ENCODE results near the gene KRTAP5-9. TPM values are rescaled to one million over a fixed set of nuclear protein-coding genes. Genes with fewer than 3 reads are reported as not detected.

KRTAP5-9 gene
- total and polyA plus RNA-seq, 10 of the 15 experiments (the other 5 are each of a cell fraction or from before 2014, with no cell fraction given) = 0.06 to 0.38 (median 0.19) TPM; not detected in 4

DNA sequence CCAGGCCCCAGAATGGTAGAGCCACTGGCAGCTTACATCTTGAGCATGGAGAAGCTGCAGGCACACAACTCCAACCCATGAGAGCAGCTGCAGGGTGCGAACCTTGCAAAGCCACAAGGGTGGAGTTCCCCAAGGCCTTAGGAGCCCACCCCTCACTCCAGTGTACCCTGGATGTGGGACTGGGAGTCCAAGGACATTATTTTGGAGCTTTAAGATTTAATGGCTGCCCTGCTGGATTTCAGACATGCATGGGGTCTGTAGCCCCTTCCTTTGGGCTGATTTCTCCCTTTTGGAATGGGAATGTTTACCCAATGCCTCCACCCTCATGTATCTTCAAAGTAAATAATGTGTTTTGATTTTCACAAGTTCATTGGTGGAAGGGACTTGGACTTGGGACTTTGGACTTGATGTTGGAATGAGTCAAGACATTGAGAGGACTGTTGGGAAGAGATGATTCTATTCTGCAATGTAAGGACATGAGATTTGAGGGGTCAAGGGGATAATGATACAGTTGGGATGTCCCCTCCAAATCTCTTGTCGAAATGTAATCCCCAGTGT lies 22.2 kb upstream of the KRTAP5-9 start:
- ChIA-PET CTCF (no interaction called here), POLR2A (no interaction called here), SMC1A (ENCODE audit: uncharacterized antibody, unreplicated experiment) (no interaction called here), RAD21 (ENCODE audit: unreplicated experiment) (no interaction called here)
- Histone ChIP-seq H2AFZ (ENCODE audit: control insufficient read depth, low read depth, low read length) (no peak overlapping the region), H3K27me3 (replicated peaks in 1 of 2; ENCODE audit: control insufficient read depth in 2 of 2, insufficient read depth in 2 of 2, low read length in 1 of 2) (no peaks in the 10 kb centered on the region), H3K4me3 (no peak overlapping the region), H3K4me1 (ENCODE audit: control insufficient read depth, insufficient read depth, low read length) (peaks cover 4% of the 10 kb centered on the region; the same call in 1 of the 2 replicates), H3K9ac (ENCODE audit: control insufficient read depth, insufficient read depth, low read length) (no peak overlapping the region), H3K9me3 (replicated peaks; ENCODE audit: control insufficient read depth, insufficient read depth, low read length) (no peaks in the 10 kb centered on the region; the same call in 2 of the 3 replicates), H4K20me1 (ENCODE audit: control insufficient read depth, insufficient read depth) (no peaks in the 10 kb centered on the region), H3K79me2 (ENCODE audit: control insufficient read depth, insufficient read depth, low read length) (no peaks in the 10 kb centered on the region), H3K4me2 (ENCODE audit: control insufficient read depth, insufficient read depth) (no peak overlapping the region), H3K27ac (ENCODE audit: control insufficient read depth, insufficient read depth) (no peak overlapping the region), H3K36me3 (ENCODE audit: control insufficient read depth in 2 of 2, insufficient read depth in 2 of 2, low read length in 1 of 2) (no peaks in the 10 kb centered on the region)
- intact Hi-C loops (cut with micrococcal nuclease; ENCODE audit: unreplicated experiment) (no loop called here), in situ Hi-C loops (cut with MboI) (no loop called here)
- DNase-seq (ENCODE audit: low read depth, low spot score) (no peak), ATAC-seq (no peak), FAIRE-seq (no peak)
- no peak for TF ChIP-seq SP1 (IDR thresholded peaks at IDR 0.05; ENCODE audit: low read depth, low read length)
- no peak for TF ChIP-seq NR2C2 (IDR thresholded peaks at IDR 0.05; ENCODE audit: borderline replicate concordance, control insufficient read depth, insufficient read length, low read depth)
- no peak for TF ChIP-seq NFIC (IDR thresholded peaks at IDR 0.05; ENCODE audit: low read depth, low read length)
- no peak for TF ChIP-seq SMARCA5 (IDR thresholded peaks at IDR 0.05)
- no peak for TF ChIP-seq YY1 (IDR thresholded peaks at IDR 0.05; ENCODE audit: low read depth, low read length)
- TF ChIP-seq RUNX3 (IDR thresholded peaks at IDR 0.05; ENCODE audit: low read length) = no peak
- TF ChIP-seq MEF2B (IDR thresholded peaks at IDR 0.05; ENCODE audit: partially characterized antibody, poor library complexity, severe bottlenecking) = no peak
- no peak for TF ChIP-seq ZNF592 (IDR thresholded peaks at IDR 0.05)
- TF ChIP-seq ASH2L (IDR thresholded peaks at IDR 0.05; ENCODE audit: borderline replicate concordance, low read depth) = no peak
- TF ChIP-seq FOXK2 (IDR thresholded peaks at IDR 0.05) = no peak
- TF ChIP-seq SMC3 (IDR thresholded peaks at IDR 0.05; ENCODE audit: borderline replicate concordance, low read length) = no peak
- TF ChIP-seq IKZF1 (conservative IDR thresholded peaks at IDR 0.05) = no peak
- no peak for TF ChIP-seq BCL11A (IDR thresholded peaks at IDR 0.05; ENCODE audit: low read depth, low read length)
- TF ChIP-seq PKNOX1 (IDR thresholded peaks at IDR 0.05) = no peak
- no peak for TF ChIP-seq MEF2A (IDR thresholded peaks at IDR 0.05; ENCODE audit: insufficient read depth, low read depth, low read length)
- no peak for TF ChIP-seq TARDBP (IDR thresholded peaks at IDR 0.05; ENCODE audit: borderline replicate concordance)
- TF ChIP-seq E4F1 (IDR thresholded peaks at IDR 0.05; ENCODE audit: borderline replicate concordance, partially characterized antibody) = no peak
- TF ChIP-seq JUNB (IDR thresholded peaks at IDR 0.05) = no peak
- TF ChIP-seq RFX5 (IDR thresholded peaks at IDR 0.05; ENCODE audit: low read depth, low read length) = no peak
- 37% methylated on average over 2 of the region's 2 CpGs for WGBS (ENCODE audit: insufficient coverage, insufficient replicate concordance, low lambda C conversion rate, missing lambda C conversion rate)
- BruUV-seq (replicated peaks) = no TSS peak

All from GM12878 (cell line).